8988T (cell line): ENCODE data around the gene C5orf58.
A peak's percentile ranks its signal among the peaks of the same experiment; 100 is the strongest.
"Not testable (repeated sequence)": the region's sequence is repeated elsewhere in the genome, so short reads cannot be mapped to it uniquely, and the experiment has no call there.

Experiments used
- DNase-seq: peaks from one replicate; pipeline ENCODE4 v3.0.0; 2011

C5orf58 gene

GRCh38 chr5:170225326-170226128 lies 7.3 kb upstream of the C5orf58 start:
- peak; percentile 57 for DNase-seq

DNA sequence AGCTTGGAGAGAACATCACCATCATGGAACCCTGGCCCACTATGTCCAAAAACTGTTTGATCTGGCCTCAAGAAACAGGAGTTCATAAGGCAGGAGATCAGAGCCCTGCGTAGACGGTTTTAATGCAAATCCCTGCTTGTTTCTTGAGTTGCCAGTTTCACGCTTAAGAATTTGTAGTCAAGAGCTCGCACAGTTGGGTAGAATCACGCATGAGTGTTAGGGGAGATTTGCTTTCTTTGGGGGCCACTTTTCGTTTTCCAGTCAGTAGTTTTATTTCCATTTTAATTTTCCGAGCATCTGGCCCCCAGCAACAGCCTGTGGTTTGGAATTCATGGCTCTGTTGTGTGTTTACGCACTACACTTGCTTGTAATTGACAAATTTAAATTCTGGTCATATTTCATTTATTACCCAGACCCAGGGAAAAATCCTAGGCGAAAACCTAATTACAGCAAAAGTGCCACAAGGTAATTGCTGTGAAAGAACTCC lies 6.6 kb upstream of the C5orf58 start:
- DNase-seq: no peak

DNA sequence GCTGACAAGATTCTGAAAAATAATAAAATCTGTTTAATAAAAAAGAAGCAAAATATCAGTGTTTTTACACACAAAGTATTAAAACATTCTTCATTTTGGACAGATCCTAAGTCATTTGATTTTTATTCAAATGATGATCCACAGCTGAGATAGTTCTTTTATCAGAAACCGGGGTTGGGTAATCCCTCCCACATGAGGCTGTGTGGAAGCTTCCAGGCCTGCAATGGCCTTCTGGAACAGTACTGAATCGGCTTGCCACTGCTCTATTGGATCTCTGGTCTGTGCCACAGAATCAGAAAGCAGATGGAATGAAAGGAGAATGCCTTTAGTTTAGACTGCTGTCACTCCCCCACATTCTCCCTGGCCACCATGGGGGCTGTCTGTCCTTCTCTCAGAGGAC lies 6.1 kb upstream of the C5orf58 start:
- DNase-seq: no peak

DNA sequence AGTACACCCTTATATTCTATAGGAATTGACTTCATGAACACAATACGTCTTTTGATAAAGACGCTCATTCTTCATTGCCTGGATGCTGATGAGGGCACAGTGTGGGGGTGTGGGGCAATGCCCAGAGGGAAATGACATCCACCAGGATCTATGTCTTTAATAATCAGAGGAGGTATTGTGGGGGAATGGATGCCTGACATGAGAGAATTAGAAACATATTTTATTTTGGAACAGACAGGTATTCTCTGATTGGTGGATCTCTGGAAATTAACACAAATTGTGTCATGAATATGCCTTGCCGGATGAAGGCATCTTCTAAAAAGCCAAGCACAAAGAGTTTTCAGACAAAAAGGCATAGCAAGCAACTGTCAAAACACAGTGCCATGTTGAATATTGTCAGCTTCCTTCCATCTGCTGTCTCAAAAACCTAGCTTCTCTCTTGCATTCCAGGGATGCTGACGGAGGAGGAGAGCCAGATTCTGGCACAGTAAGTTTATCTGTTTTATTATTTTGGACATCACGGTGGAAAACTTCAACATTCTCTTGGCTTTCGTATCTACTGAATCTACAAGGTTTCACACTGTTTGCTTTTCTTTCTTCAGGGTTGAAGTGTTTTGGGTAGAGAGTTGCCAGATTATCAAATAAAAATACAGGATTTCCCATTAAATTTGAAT lies 3.9 kb upstream of the C5orf58 start:
- no peak for DNase-seq

DNA sequence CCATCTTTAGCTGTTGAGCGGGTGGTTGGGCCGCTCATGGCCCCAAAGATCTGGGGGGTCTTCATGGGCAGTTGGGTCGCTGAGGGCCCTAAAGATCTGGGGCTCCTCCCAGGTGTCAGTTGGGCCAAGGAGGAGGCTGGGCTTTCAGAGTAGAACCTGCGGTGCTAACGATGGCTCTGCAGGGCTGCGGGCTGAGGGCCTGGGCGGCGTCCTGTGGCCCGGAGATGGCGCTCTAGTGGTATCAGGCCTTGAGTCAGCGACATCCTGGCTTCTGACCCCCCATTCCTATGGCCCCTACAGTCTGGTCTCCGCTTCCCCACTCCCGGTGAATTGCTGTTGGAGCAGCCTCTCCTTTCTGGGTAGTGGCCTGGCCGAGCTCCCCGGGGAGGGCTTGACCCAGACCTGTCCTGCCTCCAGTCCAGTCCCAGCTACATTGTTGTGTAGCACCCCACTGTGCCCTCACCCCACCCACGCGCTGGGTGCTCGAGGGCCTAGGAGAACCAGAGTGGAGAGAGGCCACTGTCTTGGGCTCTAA lies 640 bp downstream of the C5orf58 start:
- no peak for DNase-seq

DNA sequence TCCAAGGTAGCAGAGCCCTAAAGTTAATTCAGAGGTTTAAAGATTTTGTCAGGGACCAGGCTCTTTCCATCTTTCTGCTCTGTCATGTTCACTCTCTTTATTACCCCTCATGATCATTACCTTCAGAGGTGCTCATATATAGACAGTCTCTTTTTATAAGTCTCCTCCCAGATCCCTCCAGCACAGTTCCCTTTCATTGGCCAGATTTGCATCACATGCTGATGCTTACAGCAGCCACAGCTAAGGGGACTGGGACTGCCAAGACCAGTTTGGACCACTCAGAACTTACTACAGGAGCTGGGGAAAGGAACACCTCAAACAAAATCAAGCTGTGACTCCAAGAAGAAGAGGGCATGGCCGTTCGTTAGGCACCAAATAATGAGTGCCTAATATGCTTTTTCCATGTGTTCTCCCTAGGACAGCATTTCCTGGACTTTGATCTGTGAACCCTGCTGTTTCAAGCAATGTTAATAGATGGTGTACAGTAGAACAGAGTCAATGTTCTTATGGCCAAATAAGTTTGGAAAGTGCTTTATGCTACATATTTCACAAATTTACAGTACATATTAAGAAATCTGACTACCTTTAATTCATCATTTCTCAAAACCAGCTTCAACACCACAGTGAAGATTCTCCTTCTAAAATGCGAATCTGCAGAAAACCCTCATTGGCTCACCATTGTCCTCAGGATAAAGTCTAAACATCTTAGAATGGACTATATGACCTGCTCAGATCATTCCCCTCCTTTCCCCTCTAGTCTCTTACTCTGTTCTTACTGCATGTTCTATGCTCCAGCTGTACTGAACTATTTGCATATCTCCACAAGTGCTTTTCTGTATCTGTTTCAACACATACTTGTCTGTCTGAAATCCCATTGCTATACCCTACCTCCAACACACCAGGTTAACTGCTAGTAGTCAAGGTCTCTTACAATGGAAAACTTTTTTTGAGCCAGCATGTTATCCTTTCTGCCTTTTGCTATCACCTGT lies 3.4 kb downstream of the C5orf58 start:
- DNase-seq: no peak

DNA sequence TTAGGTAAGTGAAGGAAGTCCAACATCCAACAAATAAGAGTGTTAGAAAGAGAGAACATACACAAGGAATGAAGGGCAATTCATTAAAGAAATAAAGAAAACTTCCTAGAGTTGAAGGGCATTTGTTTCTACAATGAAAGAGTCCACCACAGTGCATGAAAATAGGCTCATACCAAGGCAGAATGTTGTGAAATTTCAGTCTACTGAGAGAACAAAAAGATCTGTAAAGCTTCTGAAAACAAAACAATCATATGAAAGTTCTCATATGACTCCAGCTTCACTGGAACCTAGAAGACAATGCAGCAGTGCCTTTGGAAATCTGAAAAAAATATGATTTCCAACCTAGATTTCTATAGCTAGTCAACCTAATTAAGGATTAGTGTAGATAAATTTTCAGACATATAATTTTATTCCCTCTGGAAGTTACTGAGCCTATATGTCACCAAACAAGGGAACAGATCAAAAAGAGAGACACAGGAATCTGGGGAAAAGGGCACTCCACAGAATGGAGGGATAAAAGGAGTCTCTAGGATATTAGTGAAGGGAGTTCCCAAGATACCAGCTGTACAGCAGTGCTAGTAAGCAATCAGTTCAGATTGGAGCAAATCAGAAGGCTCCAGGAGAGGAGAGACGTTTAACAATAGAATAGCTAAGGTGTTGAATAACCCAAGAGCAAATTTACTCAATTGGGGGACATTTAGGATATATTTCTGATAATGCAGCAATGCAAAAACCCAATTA lies 5.8 kb downstream of the C5orf58 start:
- no peak for DNase-seq

- not testable (repeated sequence) for DNase-seq
Observed at GRCh38 chr5:170245436-170245835, 12.7 kb downstream of the C5orf58 start.

- DNase-seq: no peak
Observed at GRCh38 chr5:170246126-170246870, 13.5 kb downstream of the C5orf58 start.

DNA sequence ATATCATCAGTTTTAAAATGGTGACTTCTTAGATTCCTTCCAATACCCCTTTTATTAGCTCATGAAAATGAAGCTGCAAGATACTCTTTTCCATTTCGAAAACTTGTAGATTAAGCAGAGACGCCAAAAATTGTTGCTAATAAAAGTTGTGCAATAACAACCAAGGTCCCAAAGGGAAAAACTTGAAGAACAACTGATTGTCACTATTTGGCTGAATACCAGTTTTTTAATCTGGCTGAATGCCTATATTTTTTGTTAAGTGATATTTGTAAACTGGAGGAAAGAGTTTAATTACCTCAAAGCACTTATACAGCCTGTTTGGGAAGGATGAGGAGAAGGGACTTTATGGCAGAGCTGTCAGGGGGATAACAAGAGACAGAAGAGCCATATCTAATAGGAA lies 14.6 kb downstream of the C5orf58 start:
- no peak for DNase-seq

DNA sequence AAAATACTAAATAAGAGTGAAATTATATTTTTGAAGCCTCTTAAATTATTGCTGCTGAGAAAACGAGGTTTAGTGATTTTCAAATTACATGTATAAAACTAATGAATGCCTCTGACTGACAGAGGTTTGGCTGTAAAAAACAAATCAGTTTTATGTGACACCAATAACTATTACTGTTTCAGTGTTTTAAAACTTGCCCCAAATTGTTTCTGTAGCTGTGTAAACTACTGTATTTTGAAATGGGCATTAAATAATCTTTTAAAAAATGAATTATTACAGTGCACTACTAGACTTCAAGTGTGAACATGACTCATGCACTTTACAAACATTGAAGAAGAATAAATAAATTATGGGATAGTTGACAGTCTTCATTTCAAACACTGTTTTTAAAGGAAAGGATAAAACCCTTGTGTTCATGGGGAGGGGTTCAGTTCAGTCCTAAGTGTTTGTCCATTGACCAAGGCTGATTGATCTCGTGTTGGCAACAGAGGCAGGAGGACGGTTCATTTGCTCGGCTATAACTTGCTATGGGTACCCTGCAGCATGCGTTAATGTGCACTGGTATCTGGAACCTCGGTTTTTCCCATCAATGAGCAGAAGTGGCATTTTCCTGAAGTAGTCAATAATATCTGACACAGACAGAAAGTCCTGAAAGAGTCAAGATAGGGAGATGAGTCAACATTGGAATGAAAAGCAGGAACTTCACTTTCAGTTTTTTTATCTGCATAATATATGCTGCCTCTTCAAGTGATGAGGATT lies 15.6 kb downstream of the C5orf58 start:
- DNase-seq: no peak

DNA sequence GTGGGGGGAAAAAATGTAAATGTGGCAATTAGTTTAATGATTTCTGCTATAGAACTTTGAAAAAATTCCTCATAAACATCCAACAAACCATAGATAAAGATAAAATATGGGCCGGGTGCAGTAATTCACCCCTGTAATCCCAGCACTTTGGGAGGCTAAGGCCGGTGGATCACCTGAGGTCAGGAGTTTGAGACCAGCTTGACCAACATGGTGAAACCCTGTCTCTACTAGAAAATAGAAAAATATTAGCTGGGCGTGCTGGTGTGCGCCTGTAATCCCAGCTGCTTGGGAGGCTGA lies 16.1 kb downstream of the C5orf58 start:
- DNase-seq: not testable (repeated sequence)

- no peak for DNase-seq
Observed at GRCh38 chr5:170249355-170249754, 16.6 kb downstream of the C5orf58 start.

DNA sequence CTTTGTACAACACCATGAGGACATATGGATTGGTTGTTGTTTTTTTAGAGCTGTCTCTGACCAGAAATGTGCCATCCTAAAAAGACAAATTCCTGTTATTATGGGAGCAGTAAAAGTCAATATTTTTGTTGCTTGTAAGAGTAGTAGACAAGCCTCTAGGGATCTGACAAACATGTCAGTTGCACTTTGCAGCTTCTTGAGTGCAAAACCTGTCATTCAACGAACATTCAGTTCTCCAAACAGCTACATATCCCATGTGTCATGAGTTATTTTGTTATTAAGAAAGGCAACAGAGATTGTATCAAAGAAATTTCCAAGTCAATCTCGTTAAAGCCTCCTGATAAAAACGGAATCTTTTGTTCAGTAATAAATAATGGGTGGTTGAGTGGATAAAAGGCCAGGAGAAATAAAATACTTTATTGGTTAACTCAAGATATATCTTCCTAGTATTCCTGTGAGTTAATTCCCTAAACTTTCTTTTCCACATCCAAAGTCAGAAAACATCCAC lies 18.1 kb downstream of the C5orf58 start:
- DNase-seq: no peak

DNA sequence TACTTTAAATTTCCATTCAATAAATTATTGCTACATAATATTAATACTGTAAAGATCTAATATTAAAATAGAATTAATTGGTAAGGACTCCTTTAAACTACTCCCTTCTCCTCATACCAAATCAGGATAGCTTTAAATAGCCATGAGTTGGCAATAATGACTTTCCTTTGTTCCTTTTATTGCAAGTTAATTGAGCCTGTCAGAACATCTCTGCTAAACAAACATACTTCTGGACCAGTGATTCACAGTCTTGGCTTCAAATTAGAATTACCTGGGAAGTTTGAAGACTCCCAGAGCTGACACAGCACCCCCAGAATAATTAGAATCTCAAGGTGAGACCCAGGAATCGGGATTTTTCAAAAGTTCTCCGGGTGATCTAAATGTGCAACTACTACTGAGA lies 18.7 kb downstream of the C5orf58 start:
- no peak for DNase-seq

GRCh38 chr5:170252109-170252508 lies 19.3 kb downstream of the C5orf58 start:
- no peak for DNase-seq

DNA sequence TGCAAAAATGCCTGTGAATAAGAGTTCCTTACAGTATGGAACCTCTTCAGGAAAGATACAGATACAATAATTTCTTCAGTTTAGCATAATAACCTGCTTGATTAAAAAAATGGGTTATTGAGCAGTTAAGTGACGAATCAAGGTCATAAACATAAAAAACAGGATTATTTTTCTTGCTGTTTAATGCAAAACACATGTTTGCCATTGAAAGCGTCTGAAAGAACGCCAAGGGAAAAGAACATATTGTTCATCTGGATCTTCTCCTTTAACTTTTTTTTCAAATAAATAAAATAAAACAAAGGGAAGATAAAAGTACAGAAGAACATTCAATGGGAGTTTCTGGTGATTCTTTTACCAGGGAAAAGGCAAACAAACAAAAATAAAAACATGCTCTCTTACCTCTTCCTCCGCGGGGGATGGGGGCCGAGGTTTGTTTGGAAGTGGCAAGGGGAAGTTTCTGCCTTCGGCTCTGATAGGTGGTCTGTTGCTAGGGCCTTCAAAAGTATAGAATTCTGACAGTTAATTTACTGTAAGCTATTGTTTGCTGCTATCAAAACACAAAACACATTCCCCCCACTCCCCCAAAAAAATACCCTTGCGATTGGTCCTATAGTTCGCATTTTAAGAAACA lies 20.1 kb downstream of the C5orf58 start:
- no peak for DNase-seq

GRCh38 chr5:170254056-170254455 lies 21.3 kb downstream of the C5orf58 start:
- DNase-seq: no peak

GRCh38 chr5:170256571-170256970 lies 23.8 kb downstream of the C5orf58 start:
- no peak for DNase-seq

GRCh38 chr5:170257370-170257769 lies 24.6 kb downstream of the C5orf58 start:
- no peak for DNase-seq
